Measurements from ENCODE around the gene VSIG10L2.

VSIG10L2 gene

GRCh38 chr11:125952973-125953372 lies 7.1 kb downstream of the VSIG10L2 start:
- no peak for TF ChIP-seq JUND (IDR thresholded peaks at IDR 0.05; ENCODE audit: low read depth)
- in situ Hi-C loops (cut with HindIII; ENCODE audit: low pct_unique_long_range_greater_than_20kb, low sequenced_read_pairs): no loop called here
- DNase-seq (ENCODE audit: low read depth in 1 of 2, low spot score in 1 of 2): peak; percentile 59 to 68

DNA sequence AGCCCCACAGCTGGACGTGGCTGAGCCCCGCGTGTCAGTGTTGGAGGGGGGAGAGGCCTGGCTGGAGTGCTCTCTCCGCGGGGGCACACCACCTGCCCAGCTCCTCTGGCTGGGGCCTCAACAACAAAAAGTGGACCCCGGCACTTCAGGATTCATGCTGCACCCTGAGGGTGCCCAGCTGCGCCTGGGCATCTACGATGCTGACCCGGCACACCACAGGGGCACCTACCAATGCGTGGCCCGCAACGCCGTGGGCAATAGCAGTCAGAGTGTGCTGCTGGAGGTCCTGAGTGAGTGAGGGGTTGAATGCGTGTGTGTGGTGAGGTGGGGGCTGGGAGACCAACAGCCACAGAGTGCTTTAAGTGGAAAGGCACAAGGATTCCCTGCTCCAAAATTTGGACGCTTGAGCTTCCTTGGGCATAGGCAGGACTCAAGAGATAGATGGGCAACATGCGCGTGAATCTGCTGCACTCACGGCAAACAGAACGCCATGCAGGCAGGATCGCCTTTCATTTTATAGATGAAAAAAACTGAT lies 7.6 kb downstream of the VSIG10L2 start:
- TF ChIP-seq JUND (IDR thresholded peaks at IDR 0.05; ENCODE audit: low read depth): no peak
- in situ Hi-C loops (cut with HindIII; ENCODE audit: low pct_unique_long_range_greater_than_20kb, low sequenced_read_pairs): no loop called here
- no peak for DNase-seq (ENCODE audit: low read depth in 1 of 2, low spot score in 1 of 2)

DNA sequence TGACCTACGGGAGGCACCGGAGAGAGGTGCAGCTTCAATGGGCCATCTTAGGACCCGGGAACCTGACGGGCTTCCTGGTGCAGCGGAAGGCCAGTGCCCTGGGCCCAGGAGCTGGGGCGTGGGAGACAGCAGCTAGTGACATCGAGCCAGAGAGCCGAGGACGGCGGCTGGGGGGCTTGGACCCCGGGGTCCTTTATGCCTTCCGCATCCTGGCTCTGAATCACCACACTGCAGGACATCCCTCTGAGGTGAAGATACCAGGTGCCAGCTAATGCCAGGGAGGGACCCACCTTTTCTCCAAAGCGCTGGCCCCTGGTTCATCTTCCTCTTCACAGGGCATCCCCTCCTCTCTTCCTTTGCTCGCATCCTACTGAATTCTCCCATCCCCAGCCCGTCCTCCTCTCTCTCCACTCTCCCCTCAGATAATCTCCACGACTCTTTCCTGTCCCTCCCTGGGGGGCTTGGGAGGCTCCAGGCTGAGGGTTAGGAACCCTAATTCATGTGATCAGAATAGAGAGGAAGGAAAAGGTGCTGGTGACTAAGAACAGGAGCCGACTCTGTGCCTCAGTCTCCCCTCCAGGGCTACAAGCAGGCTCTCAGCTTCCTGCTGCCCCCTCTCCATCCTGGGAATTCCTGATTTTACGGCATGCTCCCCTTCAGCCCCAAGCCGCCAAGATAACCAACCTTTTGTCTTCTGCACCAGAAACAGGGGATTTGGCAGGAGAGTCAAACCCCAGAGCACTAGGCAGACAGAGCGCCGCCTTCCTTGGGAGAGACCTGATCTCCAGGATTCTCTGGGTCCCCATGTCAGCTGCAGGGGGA lies 8.5 kb downstream of the VSIG10L2 start:
- in situ Hi-C loops (cut with HindIII; ENCODE audit: low pct_unique_long_range_greater_than_20kb, low sequenced_read_pairs): no loop called here
- TF ChIP-seq JUND (IDR thresholded peaks at IDR 0.05; ENCODE audit: low read depth): no peak
- DNase-seq (ENCODE audit: low read depth in 1 of 2, low spot score in 1 of 2): no peak

DNA sequence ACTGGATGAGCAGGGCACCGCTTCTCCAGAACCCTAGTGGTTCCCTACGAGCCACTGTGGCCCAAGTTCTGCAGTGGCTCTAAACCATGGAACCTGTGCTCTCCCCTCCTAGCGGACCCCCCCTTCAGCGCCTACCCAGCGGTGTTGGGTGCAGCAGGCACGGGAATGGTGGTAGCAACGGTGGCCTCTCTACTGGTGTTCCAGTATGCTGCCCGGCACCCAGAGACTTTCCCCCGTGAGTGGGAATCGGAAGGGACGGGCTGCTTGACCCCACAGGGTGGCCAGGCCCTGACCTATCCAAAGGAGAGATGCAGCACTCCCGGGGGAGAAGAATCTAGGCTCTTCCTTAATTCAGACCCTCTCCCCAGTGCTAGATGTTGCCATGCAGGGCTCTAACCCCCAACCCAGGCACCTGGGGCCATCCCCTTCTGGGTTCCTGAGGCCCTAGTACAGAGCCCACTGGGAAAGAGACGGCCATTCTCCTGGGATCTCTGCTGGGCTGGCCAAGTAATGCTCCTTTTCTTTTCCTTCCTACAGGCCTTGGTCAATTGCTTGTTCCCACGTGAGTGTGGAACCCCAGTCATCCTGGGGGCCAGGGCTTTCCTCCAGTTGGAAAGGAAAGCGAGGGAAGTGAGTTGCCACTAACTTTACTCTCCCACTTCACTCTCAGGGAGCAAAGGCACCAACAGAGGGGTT lies 9.2 kb downstream of the VSIG10L2 start:
- in situ Hi-C loops (cut with HindIII; ENCODE audit: low pct_unique_long_range_greater_than_20kb, low sequenced_read_pairs): no loop called here
- no peak for TF ChIP-seq JUND (IDR thresholded peaks at IDR 0.05; ENCODE audit: low read depth)
- no peak for DNase-seq (ENCODE audit: low read depth in 1 of 2, low spot score in 1 of 2)

DNA sequence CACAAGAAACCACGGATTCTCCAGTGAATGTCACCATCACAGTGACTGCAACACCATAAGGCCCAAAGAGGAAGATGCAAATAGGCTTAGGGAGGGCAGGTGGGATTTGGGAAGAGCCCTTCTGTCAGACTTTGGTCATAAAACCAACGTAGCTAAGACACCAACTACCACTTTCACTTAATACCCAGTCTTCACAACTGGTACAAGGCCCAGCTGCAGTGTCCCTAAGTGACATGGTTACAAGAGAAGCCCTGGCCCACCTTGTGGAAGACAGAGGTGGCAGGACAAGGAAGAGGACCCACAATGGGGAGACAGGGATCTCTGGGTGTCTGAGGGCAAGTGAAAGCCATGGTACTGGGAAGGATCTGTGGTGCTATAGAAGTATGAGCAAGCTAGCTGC lies 10.0 kb downstream of the VSIG10L2 start:
- no peak for TF ChIP-seq JUND (IDR thresholded peaks at IDR 0.05; ENCODE audit: low read depth)
- in situ Hi-C loops (cut with HindIII; ENCODE audit: low pct_unique_long_range_greater_than_20kb, low sequenced_read_pairs): no loop called here
- no peak for DNase-seq (ENCODE audit: low read depth in 1 of 2, low spot score in 1 of 2)

GRCh38 chr11:125956391-125957134 lies 10.7 kb downstream of the VSIG10L2 start:
- no peak for DNase-seq (ENCODE audit: low read depth in 1 of 2, low spot score in 1 of 2)
- no peak for TF ChIP-seq JUND (IDR thresholded peaks at IDR 0.05; ENCODE audit: low read depth)
- in situ Hi-C loops (cut with HindIII; ENCODE audit: low pct_unique_long_range_greater_than_20kb, low sequenced_read_pairs): no loop called here

GRCh38 chr11:125957618-125958332 lies 11.9 kb downstream of the VSIG10L2 start:
- TF ChIP-seq JUND (IDR thresholded peaks at IDR 0.05; ENCODE audit: low read depth): no peak
- peak; percentile 71 to 79 for DNase-seq (ENCODE audit: low read depth in 1 of 2, low spot score in 1 of 2)
- in situ Hi-C loops (cut with HindIII; ENCODE audit: low pct_unique_long_range_greater_than_20kb, low sequenced_read_pairs): no loop called here

DNA sequence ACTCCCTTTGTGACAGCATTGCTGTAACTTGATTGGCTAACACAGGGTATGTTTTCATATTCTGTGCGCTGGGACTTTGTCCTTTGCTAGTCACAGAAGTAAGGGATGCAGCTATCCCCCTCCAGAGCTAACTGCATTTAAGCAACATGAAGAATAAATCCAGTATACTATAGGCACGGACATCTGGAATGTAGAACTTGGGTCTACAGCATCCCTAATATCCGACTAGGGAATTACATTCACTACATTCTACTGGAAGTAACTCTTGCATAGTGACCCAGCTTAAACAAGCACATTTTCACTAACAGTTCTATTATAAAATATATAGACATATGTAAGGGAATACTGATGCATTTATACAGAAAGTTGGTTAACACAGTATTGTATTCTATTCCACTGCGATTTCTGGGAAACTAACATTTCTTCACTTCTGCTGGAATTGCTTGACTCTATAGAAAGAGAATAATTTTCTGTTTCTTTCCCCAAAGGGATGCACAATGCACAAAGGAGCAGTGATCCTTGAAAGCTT lies 13.1 kb downstream of the VSIG10L2 start:
- no peak for DNase-seq (ENCODE audit: low read depth in 1 of 2, low spot score in 1 of 2)
- TF ChIP-seq JUND (IDR thresholded peaks at IDR 0.05; ENCODE audit: low read depth): no peak
- in situ Hi-C loops (cut with HindIII; ENCODE audit: low pct_unique_long_range_greater_than_20kb, low sequenced_read_pairs): no loop called here

- no peak for TF ChIP-seq JUND (IDR thresholded peaks at IDR 0.05; ENCODE audit: low read depth)
- DNase-seq (ENCODE audit: low read depth in 1 of 2, low spot score in 1 of 2): no peak
- in situ Hi-C loops (cut with HindIII; ENCODE audit: low pct_unique_long_range_greater_than_20kb, low sequenced_read_pairs): no loop called here
Measured at GRCh38 chr11:125959511-125959910, 13.7 kb downstream of the VSIG10L2 start.

- DNase-seq (ENCODE audit: low read depth in 1 of 2, low spot score in 1 of 2): no peak
- TF ChIP-seq JUND (IDR thresholded peaks at IDR 0.05; ENCODE audit: low read depth): no peak
- in situ Hi-C loops (cut with HindIII; ENCODE audit: low pct_unique_long_range_greater_than_20kb, low sequenced_read_pairs): no loop called here
Measured at GRCh38 chr11:125959931-125960330, 14.1 kb downstream of the VSIG10L2 start.

DNA sequence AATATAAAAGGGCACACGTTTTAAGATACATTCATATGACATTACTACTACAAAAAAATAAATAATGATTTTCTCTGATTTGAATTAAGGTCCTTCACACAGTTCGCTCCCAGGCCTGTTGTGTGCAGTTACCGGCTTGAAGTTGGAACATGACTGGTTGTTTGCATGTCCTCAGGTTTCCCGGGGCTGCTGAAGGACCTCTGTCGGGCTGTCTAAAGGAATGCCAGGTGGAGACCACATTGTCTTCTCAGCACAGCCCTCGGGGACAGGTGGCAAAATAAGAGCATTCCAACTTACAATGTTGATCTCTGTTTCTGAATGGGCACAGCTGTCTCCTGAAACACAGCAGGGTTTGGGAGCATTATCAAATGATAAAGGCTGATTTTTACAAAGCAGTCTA lies 14.9 kb downstream of the VSIG10L2 start:
- in situ Hi-C loops (cut with HindIII; ENCODE audit: low pct_unique_long_range_greater_than_20kb, low sequenced_read_pairs): no loop called here
- no peak for TF ChIP-seq JUND (IDR thresholded peaks at IDR 0.05; ENCODE audit: low read depth)

DNA sequence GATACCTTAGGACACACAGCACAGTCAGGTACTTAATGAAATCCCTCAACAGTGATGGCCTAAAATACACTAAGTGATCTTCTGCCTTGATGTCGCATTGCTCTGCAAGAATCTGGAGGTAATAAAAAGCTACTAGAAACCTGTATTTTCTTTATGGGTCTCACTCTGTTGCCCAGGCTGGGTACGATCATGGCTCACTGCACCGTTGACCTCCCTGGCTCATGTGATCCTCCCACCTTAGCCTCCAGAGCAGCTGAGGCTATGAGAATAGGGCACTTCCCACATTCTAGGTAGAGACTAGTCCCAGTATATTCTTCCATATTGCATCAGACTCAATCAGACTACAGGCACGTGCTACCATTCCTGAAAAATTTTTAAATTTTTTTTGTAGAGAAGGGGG lies 21.7 kb downstream of the VSIG10L2 start:
- in situ Hi-C loops (cut with HindIII; ENCODE audit: low pct_unique_long_range_greater_than_20kb, low sequenced_read_pairs): no loop called here
- no peak for DNase-seq (ENCODE audit: low read depth in 1 of 2, low spot score in 1 of 2)
- no peak for TF ChIP-seq JUND (IDR thresholded peaks at IDR 0.05; ENCODE audit: low read depth)

More for the DNA sequence above, 14.9 kb downstream of the VSIG10L2 start:
- DNase-seq (ENCODE audit: low read depth in 1 of 2, low spot score in 1 of 2): no peak
